ENCODE measurements around the gene NBAS.

DNA sequence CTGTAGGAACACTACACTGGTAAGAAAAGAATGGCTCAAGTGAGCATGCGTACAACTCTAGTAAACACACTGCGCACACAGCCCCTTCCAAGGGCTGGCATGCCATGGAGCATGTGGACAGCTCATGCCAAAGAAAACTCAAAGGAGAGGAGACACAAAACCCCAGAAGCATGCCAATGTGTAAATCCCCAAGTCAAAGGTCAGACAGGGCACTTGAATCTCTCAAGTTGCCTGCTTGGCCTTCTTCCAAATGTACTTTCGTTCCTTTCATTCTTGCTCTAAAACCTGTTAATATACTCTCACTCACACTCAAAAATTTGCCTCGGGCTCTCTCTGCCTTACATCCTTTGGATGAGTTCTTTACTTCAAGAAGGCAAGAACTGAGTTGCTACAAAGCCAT, 365.3 kb downstream of the NBAS start:
- no peak for TF ChIP-seq PML (IDR thresholded peaks at IDR 0.05; ENCODE audit: low read length)
- TF ChIP-seq TBP (optimal IDR thresholded peaks at IDR 0.05; ENCODE audit: low read depth, low read length), result no peak

Measured in K562 (cell line).